ENCODE results near the gene MSH5.

DNA sequence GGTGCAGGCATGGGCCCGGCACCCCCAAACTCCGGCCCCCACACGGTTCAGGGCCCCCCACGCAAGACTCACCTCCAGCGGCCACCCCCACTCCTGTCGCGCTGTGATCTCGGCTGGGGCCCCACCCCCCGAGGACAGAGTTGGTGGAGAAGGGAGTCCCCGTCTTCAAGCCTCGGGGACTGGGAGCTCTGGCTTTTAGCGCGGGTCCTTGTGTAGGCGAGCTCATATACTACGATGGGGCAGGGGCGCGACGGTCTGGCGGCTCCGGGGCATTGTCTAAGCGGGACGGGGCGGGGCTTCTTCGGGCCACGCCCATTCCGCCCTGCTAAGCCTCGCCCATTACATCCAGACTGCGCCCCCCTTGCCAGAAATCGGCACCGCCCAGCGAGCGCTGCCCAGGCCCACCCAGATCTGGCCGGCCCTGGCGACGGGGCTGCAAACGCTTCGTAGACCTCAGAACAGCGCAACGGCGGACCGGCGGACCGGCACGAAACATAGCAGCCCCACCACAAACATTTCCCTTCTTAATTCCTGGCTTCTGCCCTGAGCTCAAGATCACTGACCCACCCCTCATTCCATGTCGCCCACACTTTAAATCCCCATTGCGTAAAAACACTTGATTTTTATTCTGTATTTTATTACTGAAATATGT lies 9.7 kb upstream of the MSH5 start:
- TF ChIP-seq, protein P1, sequence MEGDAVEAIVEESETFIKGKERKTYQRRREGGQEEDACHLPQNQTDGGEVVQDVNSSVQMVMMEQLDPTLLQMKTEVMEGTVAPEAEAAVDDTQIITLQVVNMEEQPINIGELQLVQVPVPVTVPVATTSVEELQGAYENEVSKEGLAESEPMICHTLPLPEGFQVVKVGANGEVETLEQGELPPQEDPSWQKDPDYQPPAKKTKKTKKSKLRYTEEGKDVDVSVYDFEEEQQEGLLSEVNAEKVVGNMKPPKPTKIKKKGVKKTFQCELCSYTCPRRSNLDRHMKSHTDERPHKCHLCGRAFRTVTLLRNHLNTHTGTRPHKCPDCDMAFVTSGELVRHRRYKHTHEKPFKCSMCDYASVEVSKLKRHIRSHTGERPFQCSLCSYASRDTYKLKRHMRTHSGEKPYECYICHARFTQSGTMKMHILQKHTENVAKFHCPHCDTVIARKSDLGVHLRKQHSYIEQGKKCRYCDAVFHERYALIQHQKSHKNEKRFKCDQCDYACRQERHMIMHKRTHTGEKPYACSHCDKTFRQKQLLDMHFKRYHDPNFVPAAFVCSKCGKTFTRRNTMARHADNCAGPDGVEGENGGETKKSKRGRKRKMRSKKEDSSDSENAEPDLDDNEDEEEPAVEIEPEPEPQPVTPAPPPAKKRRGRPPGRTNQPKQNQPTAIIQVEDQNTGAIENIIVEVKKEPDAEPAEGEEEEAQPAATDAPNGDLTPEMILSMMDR (IDR thresholded peaks at IDR 0.05) = no peak
- TF ChIP-seq POLR2A (IDR thresholded peaks at IDR 0.05) = no peak
